Osteocyte (in vitro differentiated cells): ENCODE results near the gene FCER1G. TPM values are rescaled to one million over a fixed set of nuclear protein-coding genes. Genes with fewer than 3 reads are reported as not detected.

Experiments used
- DNase-seq: peaks from one replicate; pipeline ENCODE4 v3.0.0; 2021; ENCODE audit warnings: mixed read lengths; ENCODE audit not compliant: unreplicated experiment; ENCODE audit errors: extremely low spot score
- H3K27ac Mint-ChIP-seq: one replicate; pipeline ENCODE4 v1.8.0; 2021; ENCODE audit warnings: mild to moderate bottlenecking, mixed read lengths; ENCODE audit not compliant: unreplicated experiment
- H3K27me3 Mint-ChIP-seq: one replicate; pipeline ENCODE4 v1.8.0; 2021; ENCODE audit warnings: mixed read lengths; ENCODE audit not compliant: unreplicated experiment
- H3K36me3 Mint-ChIP-seq: one replicate; pipeline ENCODE4 v1.8.0; 2021; ENCODE audit warnings: mixed read lengths; ENCODE audit not compliant: unreplicated experiment
- H3K4me1 Mint-ChIP-seq: one replicate; pipeline ENCODE4 v1.8.0; 2021; ENCODE audit warnings: mixed read lengths; ENCODE audit not compliant: unreplicated experiment
- H3K4me3 Mint-ChIP-seq: one replicate; pipeline ENCODE4 v1.8.0; 2021; ENCODE audit warnings: mild to moderate bottlenecking, moderate library complexity, mixed read lengths; ENCODE audit not compliant: unreplicated experiment
- H3K9me3 Mint-ChIP-seq: one replicate; pipeline ENCODE4 v1.8.0; 2021; ENCODE audit warnings: mixed read lengths; ENCODE audit not compliant: unreplicated experiment
- CTCF ChIP-seq: fragments of 200-600 bp; sonication (generic); IDR thresholded peaks from 2 replicates; pipeline ENCODE4 v1.5.0; 2021; ENCODE audit warnings: antibody characterized with exemption, mild to moderate bottlenecking, moderate library complexity
- total RNA-seq: library from RNA; stranded (reverse); gene quantifications from 2 replicates; pipeline ENCODE4 v1.2.1, GENCODE V29; 2021

The FCER1G gene
- total RNA-seq, 1 donor from 2014 or later: not detected

GRCh38 chr1:161196521-161197451, 18.3 kb upstream of the FCER1G start:
- Mint-ChIP-seq H3K4me3 (peak overlapping the region; percentile 65), H3K4me1 (peaks cover 54% of the 10 kb centered on the region), H3K9me3 (no peaks in the 10 kb centered on the region), H3K36me3 (peaks cover 2% of the 10 kb centered on the region), H3K27me3 (no peaks in the 10 kb centered on the region), H3K27ac (peak overlapping the region; percentile 86)
- no peak for TF ChIP-seq CTCF
- DNase-seq: no peak

GRCh38 chr1:161197560-161198193, 17.4 kb upstream of the FCER1G start:
- Mint-ChIP-seq H3K27me3 (no peaks in the 10 kb centered on the region), H3K36me3 (peaks cover under 1% of the 10 kb centered on the region), H3K9me3 (no peaks in the 10 kb centered on the region), H3K4me1 (peaks cover 58% of the 10 kb centered on the region), H3K4me3 (peak overlapping the region; percentile 65), H3K27ac (peak overlapping the region; percentile 86)
- DNase-seq: no peak
- no peak for TF ChIP-seq CTCF

- H3K27me3 Mint-ChIP-seq: no peaks in the 10 kb centered on the region
- H3K4me1 Mint-ChIP-seq: peaks cover 61% of the 10 kb centered on the region
- TF ChIP-seq CTCF: peak; percentile 35
- H3K36me3 Mint-ChIP-seq: no peaks in the 10 kb centered on the region
- peak; percentile 91 for DNase-seq
- peak overlapping the region; percentile 65 for H3K4me3 Mint-ChIP-seq
- H3K27ac Mint-ChIP-seq: peak overlapping the region; percentile 86
- no peaks in the 10 kb centered on the region for H3K9me3 Mint-ChIP-seq
Observed at GRCh38 chr1:161198194-161198896, 16.8 kb upstream of the FCER1G start.

GRCh38 chr1:161198897-161199431, 16.1 kb upstream of the FCER1G start, which contains the start of gene ADAMTS4:
Gene ADAMTS4, minus strand, starts transcription at chr1:161199054. Its CDS starts 427 bp downstream, at chr1:161198627.
- Mint-ChIP-seq H3K27ac (peak within 1 kb of the TSS; percentile 86), H3K9me3 (no peaks in the 10 kb centered on the region), H3K4me1 (peaks cover 66% of the 10 kb centered on the region), H3K27me3 (no peaks in the 10 kb centered on the region), H3K4me3 (peak within 1 kb of the TSS; percentile 65), H3K36me3 (peaks cover 2% of the 10 kb centered on the region)
- TF ChIP-seq CTCF: no peak
- no peak for DNase-seq
